HG02678 (cell line): Measurements from ENCODE around the gene FOXO6.

ENCODE experiments used
- ATAC-seq: cut with Tn5 transposase; IDR thresholded peaks from one replicate; pipeline ENCODE4 v1.9.1; 2021; ENCODE audit warnings: mild to moderate bottlenecking, moderate library complexity; ENCODE audit not compliant: unreplicated experiment

FOXO6 gene

GRCh38 chr1:41364442-41365319 lies 3.4 kb downstream of the FOXO6 start:
- no peak for ATAC-seq

DNA sequence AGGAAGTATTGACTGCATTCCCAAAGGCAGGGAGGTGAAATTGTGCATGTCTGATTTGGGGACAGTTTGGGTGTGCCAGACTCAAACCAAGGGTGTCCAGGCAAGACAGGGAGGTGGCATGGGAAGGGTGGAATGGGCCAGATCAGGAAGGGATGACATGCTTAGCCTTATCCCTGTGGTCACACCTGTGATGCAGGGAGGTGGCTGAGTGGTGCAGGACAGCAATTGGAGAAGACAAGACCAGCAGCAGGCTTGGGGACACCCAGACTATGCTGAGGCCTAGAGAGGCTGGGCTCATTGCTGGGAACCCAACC lies 4.0 kb downstream of the FOXO6 start:
- ATAC-seq = no peak

DNA sequence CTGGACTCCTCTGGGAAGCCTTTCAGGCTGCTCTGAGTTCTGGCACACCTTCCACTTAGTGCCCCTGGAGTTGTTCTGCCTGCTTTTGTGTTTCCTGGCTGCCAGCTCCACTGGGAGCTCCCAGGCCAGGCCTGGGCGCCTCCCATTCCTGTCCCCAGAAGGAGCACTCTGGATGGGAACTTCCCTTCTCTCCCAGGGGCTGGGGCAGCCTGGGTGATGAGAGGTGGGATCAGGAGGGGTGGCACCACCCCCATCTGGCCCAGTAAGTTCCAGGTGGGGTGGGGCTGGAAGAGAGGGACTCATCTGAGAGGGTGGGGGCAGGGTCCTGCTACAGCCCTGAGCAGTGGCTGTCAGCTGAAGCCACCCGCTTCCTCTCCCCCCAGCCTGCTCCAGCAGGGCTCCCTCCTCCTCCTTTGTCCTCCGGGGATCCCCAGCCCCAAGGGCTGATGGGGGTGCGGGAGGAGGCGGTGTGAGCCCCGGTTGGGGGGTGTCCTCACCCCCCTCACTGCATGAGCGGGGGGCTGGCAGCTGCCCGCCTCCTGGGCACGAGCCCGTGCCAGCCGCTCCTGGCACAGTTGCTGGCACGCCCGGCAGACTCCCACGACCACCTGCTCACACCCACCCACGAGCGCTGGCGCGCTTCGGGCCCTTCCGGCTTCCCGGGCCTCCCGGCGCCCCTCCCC lies 4.7 kb downstream of the FOXO6 start:
- no peak for ATAC-seq

DNA sequence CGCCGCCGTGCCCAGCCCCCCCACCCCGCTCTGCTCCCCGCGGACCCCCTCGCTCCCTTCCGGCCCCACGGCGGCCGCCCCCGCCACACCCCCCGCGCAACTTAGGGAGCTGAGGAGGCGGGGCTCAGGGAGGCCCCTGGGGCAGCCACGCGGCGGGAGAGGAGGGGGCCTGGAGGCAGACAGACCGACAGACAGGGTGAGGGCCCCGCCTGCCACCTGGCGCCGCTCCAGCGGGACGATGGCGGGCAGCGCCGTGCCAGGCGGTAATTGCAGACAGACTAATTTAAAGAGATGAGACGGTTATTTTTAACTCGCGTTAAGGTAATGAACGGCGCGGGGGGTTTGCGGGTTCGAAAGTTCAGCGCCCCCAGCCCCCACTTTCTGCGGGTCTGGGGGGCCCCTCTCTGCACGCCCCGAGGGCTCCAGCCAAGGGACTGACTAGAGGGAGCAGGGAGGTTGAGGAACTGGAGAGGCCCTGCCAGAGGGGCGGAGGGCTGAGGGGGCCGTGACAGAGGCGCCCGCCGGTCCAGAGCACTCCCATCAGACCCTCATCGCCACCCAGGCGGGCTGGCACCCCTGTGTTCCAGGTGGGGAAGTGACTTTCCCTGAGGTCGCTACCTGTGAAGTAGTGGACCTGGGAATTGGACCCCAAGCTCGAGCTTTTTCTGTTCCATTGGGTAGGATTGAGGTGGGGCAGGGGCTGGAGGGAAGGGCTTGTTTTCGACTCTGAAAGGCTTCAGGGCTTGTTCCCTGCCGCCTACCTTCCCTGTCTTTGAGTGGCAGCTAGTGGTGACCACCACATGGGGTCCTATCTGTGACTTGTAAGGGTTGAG lies 5.4 kb downstream of the FOXO6 start:
- ATAC-seq = no peak

DNA sequence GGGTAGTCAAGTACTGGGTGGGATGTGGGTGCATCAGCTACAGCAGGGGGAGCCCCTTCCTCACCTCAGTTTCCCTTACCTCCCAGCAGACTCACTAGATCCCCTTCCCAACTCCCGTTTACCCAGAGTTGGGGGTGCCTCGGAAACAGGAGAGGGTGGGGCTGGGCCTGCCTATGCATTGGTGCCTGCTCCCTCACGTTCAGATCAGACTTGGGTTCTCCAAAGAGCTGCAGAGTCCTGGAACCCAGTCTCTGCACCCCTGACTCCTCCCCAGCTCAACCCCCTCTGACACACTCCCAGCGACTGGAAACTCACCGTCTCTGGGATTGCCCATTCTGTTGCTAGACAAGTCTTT lies 6.0 kb downstream of the FOXO6 start:
- ATAC-seq = no peak

GRCh38 chr1:41368366-41368765 lies 7.1 kb downstream of the FOXO6 start:
- ATAC-seq = no peak

DNA sequence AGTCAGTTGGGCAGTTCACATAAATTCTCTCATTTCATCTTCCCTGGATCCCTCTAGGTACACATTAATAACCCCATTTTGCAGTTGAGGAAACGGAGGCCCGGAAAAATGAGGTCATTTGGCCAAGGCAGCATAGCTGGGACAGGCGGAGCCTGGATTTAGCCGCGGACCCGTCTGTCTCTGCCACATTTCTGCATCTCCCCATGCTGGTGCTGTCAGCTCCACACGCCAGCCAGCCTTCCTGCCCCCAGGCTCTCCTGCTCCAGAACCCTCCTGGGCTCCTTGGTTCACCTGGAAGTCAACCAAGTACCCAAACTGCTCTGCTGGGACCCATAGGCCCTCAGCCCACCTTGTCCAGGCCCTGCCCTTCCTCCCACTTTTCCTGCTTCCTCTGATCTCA lies 7.6 kb downstream of the FOXO6 start:
- no peak for ATAC-seq

- ATAC-seq = no peak
Measured at GRCh38 chr1:41369531-41369930, 8.3 kb downstream of the FOXO6 start.

- no peak for ATAC-seq
Measured at GRCh38 chr1:41370225-41370624, 9.0 kb downstream of the FOXO6 start.

- no peak for ATAC-seq
Measured at GRCh38 chr1:41370756-41371420, 9.7 kb downstream of the FOXO6 start.

- ATAC-seq = no peak
Measured at GRCh38 chr1:41371630-41372599, 10.7 kb downstream of the FOXO6 start.

- ATAC-seq = no peak
Measured at GRCh38 chr1:41372600-41372993, 11.4 kb downstream of the FOXO6 start.

GRCh38 chr1:41373373-41373772 lies 12.1 kb downstream of the FOXO6 start:
- ATAC-seq = no peak

GRCh38 chr1:41374711-41375110 lies 13.5 kb downstream of the FOXO6 start:
- ATAC-seq = no peak

- ATAC-seq = no peak
Measured at GRCh38 chr1:41377397-41377796, 16.2 kb downstream of the FOXO6 start.

DNA sequence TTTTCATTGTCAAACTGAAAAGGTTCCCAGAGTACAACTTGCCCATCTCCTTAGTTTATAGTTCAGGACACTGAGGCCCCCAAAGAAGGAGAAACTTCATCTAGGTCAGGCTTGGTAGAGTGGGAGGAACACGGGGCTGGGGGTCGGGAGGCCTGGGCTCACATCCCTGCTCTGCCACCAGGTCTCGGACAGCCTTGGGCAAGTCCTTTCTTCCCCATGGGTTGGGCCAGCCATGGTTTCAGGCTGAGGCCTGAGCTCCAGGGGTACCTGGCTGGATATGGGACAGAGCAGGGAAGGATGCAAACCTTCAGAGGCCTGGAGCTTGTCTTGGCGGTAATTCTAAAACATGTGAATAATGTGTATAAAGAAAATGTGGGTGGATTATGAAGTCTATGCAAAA lies 17.0 kb downstream of the FOXO6 start:
- no peak for ATAC-seq

GRCh38 chr1:41378999-41379737 lies 17.9 kb downstream of the FOXO6 start:
- ATAC-seq = no peak

- ATAC-seq = no peak
Measured at GRCh38 chr1:41379738-41380130, 18.5 kb downstream of the FOXO6 start.

DNA sequence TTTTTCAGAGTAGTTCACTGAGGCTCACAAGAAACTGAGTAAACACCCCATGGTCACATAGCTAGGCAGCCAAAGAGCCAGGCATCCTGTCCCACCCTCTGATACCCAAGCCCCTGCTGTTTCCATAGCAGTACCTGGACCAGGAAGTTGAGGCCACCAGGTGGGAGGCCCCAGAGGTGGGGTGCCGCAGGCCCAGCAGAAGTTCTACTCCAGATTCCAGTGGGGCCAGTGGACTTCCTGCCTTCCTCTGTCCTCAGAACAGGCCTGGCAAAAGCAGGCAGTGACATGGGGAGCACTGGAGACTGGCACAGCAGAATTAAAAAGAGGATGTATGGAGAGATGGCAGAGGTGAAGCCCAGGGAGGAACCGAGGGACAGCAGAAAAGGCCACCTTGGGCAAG lies 19.0 kb downstream of the FOXO6 start:
- ATAC-seq = no peak
